H9 (cell line): ENCODE measurements around the gene ATG4B. TPM values are rescaled to one million over a fixed set of nuclear protein-coding genes. Genes with fewer than 3 reads are reported as not detected.

Experiments used
- DNase-seq: peaks from one replicate; pipeline ENCODE4 v3.0.0-alpha.2; 2017
- H2AFZ ChIP-seq: one replicate; pipeline ENCODE4 v1.6.1; 2013; ENCODE audit warnings: mild to moderate bottlenecking, low read length, control low read depth, moderate library complexity
- H2AK5ac ChIP-seq: 2 replicates; pipeline ENCODE4 v1.6.1; 2013; ENCODE audit warnings: low read length, control low read depth, mixed read lengths; ENCODE audit not compliant: insufficient read length
- H2BK120ac ChIP-seq: one replicate; pipeline ENCODE4 v1.6.1; 2013; ENCODE audit warnings: low read depth, mild to moderate bottlenecking, low read length, control low read depth, inconsistent platforms; ENCODE audit not compliant: poor library complexity, severe bottlenecking
- H2BK12ac ChIP-seq: 2 replicates; pipeline ENCODE4 v1.6.1; 2013; ENCODE audit warnings: low read length, control low read depth, mixed read lengths, low read depth; ENCODE audit not compliant: insufficient read length
- H2BK15ac ChIP-seq: 2 replicates; pipeline ENCODE4 v1.6.1; 2013; ENCODE audit warnings: low read depth, low read length, control low read depth
- H2BK20ac ChIP-seq: one replicate; pipeline ENCODE4 v1.6.1; 2013; ENCODE audit warnings: low read depth, mild to moderate bottlenecking, low read length, control low read depth, inconsistent platforms; ENCODE audit not compliant: poor library complexity, severe bottlenecking
- H2BK5ac ChIP-seq: 2 replicates; pipeline ENCODE4 v1.6.1; 2013; ENCODE audit warnings: low read length, control low read depth, mixed read lengths; ENCODE audit not compliant: insufficient read length
- H3K14ac ChIP-seq: 2 replicates; pipeline ENCODE4 v1.6.1; 2013; ENCODE audit warnings: low read length, control low read depth; ENCODE audit not compliant: insufficient read depth
- H3K18ac ChIP-seq: 2 replicates; pipeline ENCODE4 v1.6.1; 2013; ENCODE audit warnings: low read depth, mild to moderate bottlenecking, mixed read lengths, low read length, control low read depth; ENCODE audit not compliant: insufficient read length
- H3K23ac ChIP-seq: 2 replicates; pipeline ENCODE4 v1.6.1; 2013; ENCODE audit warnings: low read length, control low read depth, mixed read lengths, low read depth; ENCODE audit not compliant: insufficient read length
- H3K23me2 ChIP-seq: 2 replicates; pipeline ENCODE4 v1.6.1; 2013; ENCODE audit warnings: low read depth, mild to moderate bottlenecking, mixed read lengths, low read length, control low read depth; ENCODE audit not compliant: insufficient read length, poor library complexity, severe bottlenecking
- H3K27ac ChIP-seq: 2 replicates; pipeline ENCODE4 v1.5.1; 2013; ENCODE audit warnings: low read length, control low read depth, mixed read lengths, low read depth; ENCODE audit not compliant: insufficient read length
- H3K27me3 ChIP-seq: 2 replicates; pipeline ENCODE4 v1.6.1; 2013; ENCODE audit warnings: low read length, control low read depth, inconsistent platforms; ENCODE audit not compliant: insufficient read depth
- H3K4ac ChIP-seq: 2 replicates; pipeline ENCODE4 v1.6.1; 2013; ENCODE audit warnings: low read depth, mild to moderate bottlenecking, control low read depth, inconsistent platforms, low read length, moderate library complexity
- H3K4me1 ChIP-seq: 2 replicates; pipeline ENCODE4 v1.6.1; 2013; ENCODE audit warnings: low read length, control low read depth, inconsistent platforms; ENCODE audit not compliant: insufficient read depth
- H3K4me2 ChIP-seq: 2 replicates; pipeline ENCODE4 v1.6.1; 2013; ENCODE audit warnings: low read length, control low read depth, mixed read lengths; ENCODE audit not compliant: insufficient read length, insufficient read depth
- H3K56ac ChIP-seq: 2 replicates; pipeline ENCODE4 v1.6.1; 2013; ENCODE audit warnings: low read depth, mild to moderate bottlenecking, mixed read lengths, low read length, control low read depth; ENCODE audit not compliant: insufficient read length
- H3K79me1 ChIP-seq: 2 replicates; pipeline ENCODE4 v1.6.1; 2013; ENCODE audit warnings: low read depth, mild to moderate bottlenecking, moderate library complexity, low read length, control low read depth, inconsistent platforms; ENCODE audit not compliant: insufficient read depth, poor library complexity, severe bottlenecking
- H3K79me2 ChIP-seq: 2 replicates; pipeline ENCODE4 v1.6.1; 2013; ENCODE audit warnings: low read length, control low read depth, inconsistent platforms; ENCODE audit not compliant: insufficient read depth
- H3K9ac ChIP-seq: 2 replicates; pipeline ENCODE4 v1.6.1; 2013; ENCODE audit warnings: low read length, control low read depth, mixed read lengths; ENCODE audit not compliant: insufficient read length; ENCODE audit errors: extremely low read depth
- H3K9me3 ChIP-seq: one replicate; pipeline ENCODE4 v1.6.1; 2013; ENCODE audit warnings: low read depth, low read length, inconsistent platforms; ENCODE audit not compliant: control insufficient read depth
- H3T11ph ChIP-seq: one replicate; pipeline ENCODE4 v1.6.1; 2013; ENCODE audit warnings: mild to moderate bottlenecking, low read length, control low read depth, inconsistent platforms
- H4K20me1 ChIP-seq: one replicate; pipeline ENCODE4 v1.6.1; 2013; ENCODE audit not compliant: control insufficient read depth, insufficient read length, insufficient read depth
- H4K5ac ChIP-seq: 2 replicates; pipeline ENCODE4 v1.6.1; 2013; ENCODE audit warnings: low read depth, mild to moderate bottlenecking, mixed read lengths, low read length, control low read depth; ENCODE audit not compliant: insufficient read length
- H4K8ac ChIP-seq: replicated peaks from 2 replicates; pipeline ENCODE4 v1.6.1; 2013; ENCODE audit warnings: low read length, control low read depth, mixed read lengths, low read depth; ENCODE audit not compliant: insufficient read length
- H4K91ac ChIP-seq: 2 replicates; pipeline ENCODE4 v1.6.1; 2013; ENCODE audit warnings: low read depth, mild to moderate bottlenecking, moderate library complexity, mixed read lengths, low read length, control low read depth; ENCODE audit not compliant: insufficient read length
- H3K27ac Mint-ChIP-seq, 3 experiments: 2 replicates in 2 of 3; 3 replicates in 1 of 3; pipeline ENCODE4 v1.8.0; 2020 to 2021; ENCODE audit warnings: mixed read lengths in 3 of 3, mild to moderate bottlenecking in 1 of 3, moderate library complexity in 1 of 3
- H3K27me3 Mint-ChIP-seq: 2 replicates; pipeline ENCODE4 v1.8.0; 2021; ENCODE audit warnings: low read depth, mild to moderate bottlenecking, moderate library complexity, mixed read lengths
- H3K36me3 Mint-ChIP-seq, 3 experiments: 2 replicates in 2 of 3; 3 replicates in 1 of 3; pipeline ENCODE4 v1.8.0; 2020 to 2021; ENCODE audit warnings: low read depth in 3 of 3, mixed read lengths in 3 of 3; ENCODE audit not compliant: insufficient read depth in 1 of 3
- H3K4me1 Mint-ChIP-seq, 2 experiments: 2 replicates each; pipeline ENCODE4 v1.8.0; 2020; ENCODE audit warnings: mixed read lengths in 2 of 2
- H3K4me3 Mint-ChIP-seq, 2 experiments: 2 replicates in 1 of 2; 3 replicates in 1 of 2; pipeline ENCODE4 v1.8.0; 2020 to 2021; ENCODE audit warnings: mild to moderate bottlenecking in 2 of 2, mixed read lengths in 2 of 2, moderate library complexity in 1 of 2
- H3K9me3 Mint-ChIP-seq, 2 experiments: 2 replicates in 1 of 2; 3 replicates in 1 of 2; pipeline ENCODE4 v1.8.0; 2020; ENCODE audit warnings: mild to moderate bottlenecking in 2 of 2, mixed read lengths in 2 of 2, moderate library complexity in 1 of 2
- WGBS: extraction: QIAGEN DNeasy Blood & Tissue Kit; methylation state at CpG from one replicate; pipeline ENCODE4 v1.1.7; 2013; ENCODE audit warnings: missing lambda C conversion rate, low lambda C conversion rate, mixed read lengths; ENCODE audit not compliant: insufficient read length; ENCODE audit errors: extremely low coverage; 5-methylcytosine and 5-hydroxymethylcytosine counted together
- total RNA-seq: library from RNA; stranded (reverse); gene quantifications from 2 replicates; pipeline ENCODE4 v1.2.1, GENCODE V29; 2021
- TF ChIP-seq, protein P1 (sequence below): fragments of 200-600 bp; sonication (generic); conservative IDR thresholded peaks from 3 replicates; pipeline ENCODE4 v1.8.0; 2021; ENCODE audit warnings: antibody characterized with exemption, mild to moderate bottlenecking

Gene ATG4B
- total RNA-seq, 1 experiment from 2014 or later, result 105 TPM

DNA sequence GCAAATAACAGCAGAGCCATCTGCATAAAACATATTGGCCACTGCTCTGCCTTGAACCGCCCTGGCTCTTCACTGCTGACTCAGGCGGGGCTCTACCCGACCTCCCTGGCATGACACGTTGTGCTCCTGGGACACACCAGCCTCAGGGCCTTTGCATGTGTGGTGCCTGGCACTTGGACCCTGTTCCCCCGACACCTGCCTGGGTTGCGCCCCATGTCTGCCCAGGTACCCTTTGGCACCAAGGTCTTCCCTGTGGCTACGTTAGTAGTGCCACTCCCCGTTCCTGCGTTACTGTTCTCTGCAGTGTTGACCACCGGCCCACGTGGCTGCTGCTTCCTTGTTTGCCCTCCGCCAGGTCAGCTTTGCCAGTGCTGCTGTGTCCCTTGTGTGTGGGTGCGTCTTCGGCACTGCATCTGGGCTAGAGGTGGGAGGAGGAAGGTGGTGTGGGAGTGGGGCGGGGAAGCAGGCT lies 20.3 kb downstream of the ATG4B start:
- no peak overlapping the region for H3K56ac ChIP-seq
- H3K27me3 ChIP-seq, result no peaks in the 10 kb centered on the region
- Mint-ChIP-seq H3K4me3 (no peak overlapping the region), H3K9me3 (no peaks in the 10 kb centered on the region), H3K27ac (peak overlapping the region in 1 of 3 experiments; percentile 83; a peak in 1 of 7 replicates), H3K36me3 (peaks cover 30 to 80% (median 76%) of the 10 kb centered on the region in 3 experiments; a peak in 6 of 7 replicates), H3K4me1 (no peaks in the 10 kb centered on the region), H3K27me3 (no peaks in the 10 kb centered on the region; the same call in 1 of the 2 replicates)
- no peak overlapping the region for H3K18ac ChIP-seq
- no peaks in the 10 kb centered on the region for H3K23me2 ChIP-seq
- H3T11ph ChIP-seq, result no peak overlapping the region
- no peak overlapping the region for H4K8ac ChIP-seq
- H2AK5ac ChIP-seq, result no peak overlapping the region
- no peaks in the 10 kb centered on the region for H4K20me1 ChIP-seq
- no peaks in the 10 kb centered on the region for H3K79me1 ChIP-seq
- H4K91ac ChIP-seq, result no peak overlapping the region
- no peak overlapping the region for H2AFZ ChIP-seq
- no peak for DNase-seq
- no peak overlapping the region for H3K4ac ChIP-seq
- no peaks in the 10 kb centered on the region for H3K79me2 ChIP-seq
- TF ChIP-seq, protein P1, sequence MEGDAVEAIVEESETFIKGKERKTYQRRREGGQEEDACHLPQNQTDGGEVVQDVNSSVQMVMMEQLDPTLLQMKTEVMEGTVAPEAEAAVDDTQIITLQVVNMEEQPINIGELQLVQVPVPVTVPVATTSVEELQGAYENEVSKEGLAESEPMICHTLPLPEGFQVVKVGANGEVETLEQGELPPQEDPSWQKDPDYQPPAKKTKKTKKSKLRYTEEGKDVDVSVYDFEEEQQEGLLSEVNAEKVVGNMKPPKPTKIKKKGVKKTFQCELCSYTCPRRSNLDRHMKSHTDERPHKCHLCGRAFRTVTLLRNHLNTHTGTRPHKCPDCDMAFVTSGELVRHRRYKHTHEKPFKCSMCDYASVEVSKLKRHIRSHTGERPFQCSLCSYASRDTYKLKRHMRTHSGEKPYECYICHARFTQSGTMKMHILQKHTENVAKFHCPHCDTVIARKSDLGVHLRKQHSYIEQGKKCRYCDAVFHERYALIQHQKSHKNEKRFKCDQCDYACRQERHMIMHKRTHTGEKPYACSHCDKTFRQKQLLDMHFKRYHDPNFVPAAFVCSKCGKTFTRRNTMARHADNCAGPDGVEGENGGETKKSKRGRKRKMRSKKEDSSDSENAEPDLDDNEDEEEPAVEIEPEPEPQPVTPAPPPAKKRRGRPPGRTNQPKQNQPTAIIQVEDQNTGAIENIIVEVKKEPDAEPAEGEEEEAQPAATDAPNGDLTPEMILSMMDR, result no peak
- H3K14ac ChIP-seq, result no peak overlapping the region
- H3K4me1 ChIP-seq, result no peaks in the 10 kb centered on the region
- H3K9me3 ChIP-seq, result no peaks in the 10 kb centered on the region
- H3K27ac ChIP-seq, result no peak overlapping the region
- no peak overlapping the region for H3K23ac ChIP-seq
- no peak overlapping the region for H3K9ac ChIP-seq
- no peak overlapping the region for H2BK20ac ChIP-seq
- no peak overlapping the region for H4K5ac ChIP-seq
- H2BK120ac ChIP-seq, result no peak overlapping the region
- no peak overlapping the region for H2BK12ac ChIP-seq
- no peak overlapping the region for H2BK5ac ChIP-seq
- H2BK15ac ChIP-seq, result no peak overlapping the region
- no CpG with 5 or more reads among the region's 15 CpGs for WGBS
- no peak overlapping the region for H3K4me2 ChIP-seq
